ENCODE results near the gene NCOA1.

The NCOA1 gene

DNA sequence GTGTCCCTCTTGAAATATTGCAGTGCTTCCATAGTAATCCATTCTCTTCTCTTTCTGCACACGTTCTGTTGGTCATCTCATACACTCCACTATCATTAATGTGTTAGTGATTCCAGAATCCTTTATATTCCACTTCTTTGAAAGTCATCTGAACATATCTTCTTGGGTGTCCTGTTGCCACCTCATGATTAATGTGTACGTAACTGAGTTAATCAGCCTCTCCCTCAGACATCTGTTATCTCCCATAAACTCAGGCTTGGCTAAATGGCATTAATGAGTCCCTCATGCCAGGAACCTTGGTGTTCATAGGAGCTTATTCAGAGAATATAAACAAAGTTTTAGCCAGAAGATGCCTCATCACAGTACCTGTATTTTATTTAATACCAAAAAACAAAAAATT is 126.4 kb downstream of the NCOA1 start:
- peak; percentile 43 to 46 for DNase-seq
- TF ChIP-seq GATA1 (IDR thresholded peaks at IDR 0.05; ENCODE audit: low read depth, low read length), result no peak
- no peak for TF ChIP-seq POLR2A (IDR thresholded peaks at IDR 0.05; ENCODE audit: low read length)

DNA sequence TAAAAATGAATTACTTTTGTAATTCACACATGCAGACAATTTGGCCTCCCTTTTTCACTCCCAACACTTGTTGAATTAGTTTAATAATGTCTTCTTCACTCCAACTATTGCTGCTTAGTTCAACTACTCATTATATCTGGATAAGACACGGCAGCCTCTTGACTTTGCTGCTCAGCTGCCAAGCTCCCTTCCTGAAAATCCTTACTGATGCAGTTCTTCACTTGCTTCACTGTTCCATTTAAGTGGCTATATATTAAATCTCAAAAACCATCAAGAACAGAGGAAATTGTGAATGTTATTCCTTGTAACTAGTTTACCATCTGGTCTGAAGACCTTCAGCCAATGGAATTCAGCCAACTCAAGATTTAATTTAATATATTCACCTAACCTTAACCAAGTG is 127.1 kb downstream of the NCOA1 start:
- DNase-seq, result no peak
- no peak for TF ChIP-seq POLR2A (IDR thresholded peaks at IDR 0.05; ENCODE audit: low read length)
- no peak for TF ChIP-seq GATA1 (IDR thresholded peaks at IDR 0.05; ENCODE audit: low read depth, low read length)

DNA sequence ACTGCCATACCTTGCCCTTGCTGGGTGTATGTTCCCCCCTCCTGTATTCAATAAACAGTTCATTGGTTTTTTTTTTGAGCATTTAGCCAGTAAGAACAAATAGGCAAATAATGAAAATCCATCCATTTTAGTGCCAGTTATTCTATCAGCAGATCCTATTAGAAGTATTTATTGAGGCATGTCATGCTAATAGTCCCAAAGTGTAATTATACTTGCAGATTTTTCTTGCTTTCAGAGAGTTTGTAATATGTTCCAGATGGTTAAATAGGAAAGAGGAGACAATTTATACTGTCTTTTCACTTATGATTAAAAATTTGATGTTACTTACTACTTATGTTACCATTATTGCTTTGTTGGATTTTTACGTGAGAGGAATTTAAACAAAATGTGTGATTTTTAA is 127.6 kb downstream of the NCOA1 start:
- TF ChIP-seq GATA1 (IDR thresholded peaks at IDR 0.05; ENCODE audit: low read depth, low read length), result no peak
- TF ChIP-seq POLR2A (IDR thresholded peaks at IDR 0.05; ENCODE audit: low read length), result no peak
- no peak for DNase-seq

DNA sequence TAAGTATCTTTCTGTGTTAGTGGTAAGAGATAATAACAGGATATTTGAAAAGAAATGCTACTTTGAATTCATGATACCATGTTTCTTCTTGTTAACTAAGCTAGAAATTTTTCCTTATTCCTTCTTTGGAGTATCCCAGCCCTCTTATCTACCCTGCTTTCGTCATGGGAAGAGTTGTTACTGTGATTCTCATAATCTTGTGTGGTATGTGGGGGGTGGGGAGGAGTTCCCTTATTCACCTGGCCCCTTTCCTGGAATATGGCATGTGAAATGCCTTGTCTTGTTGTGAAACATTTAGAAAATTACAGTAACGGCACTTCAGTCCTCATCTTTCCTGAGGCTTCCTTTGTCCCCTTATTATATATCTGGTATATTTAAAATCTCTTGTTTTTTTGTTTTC is 129.9 kb downstream of the NCOA1 start:
- TF ChIP-seq GATA1 (IDR thresholded peaks at IDR 0.05; ENCODE audit: low read depth, low read length) (no peak), POLR2A (IDR thresholded peaks at IDR 0.05; ENCODE audit: low read length) (no peak)
- DNase-seq, result no peak

GRCh38 chr2:24621779-24622538 is 130.9 kb downstream of the NCOA1 start:
- TF ChIP-seq GATA1 (IDR thresholded peaks at IDR 0.05; ENCODE audit: low read depth, low read length) (no peak), POLR2A (IDR thresholded peaks at IDR 0.05; ENCODE audit: low read length) (no peak)

DNA sequence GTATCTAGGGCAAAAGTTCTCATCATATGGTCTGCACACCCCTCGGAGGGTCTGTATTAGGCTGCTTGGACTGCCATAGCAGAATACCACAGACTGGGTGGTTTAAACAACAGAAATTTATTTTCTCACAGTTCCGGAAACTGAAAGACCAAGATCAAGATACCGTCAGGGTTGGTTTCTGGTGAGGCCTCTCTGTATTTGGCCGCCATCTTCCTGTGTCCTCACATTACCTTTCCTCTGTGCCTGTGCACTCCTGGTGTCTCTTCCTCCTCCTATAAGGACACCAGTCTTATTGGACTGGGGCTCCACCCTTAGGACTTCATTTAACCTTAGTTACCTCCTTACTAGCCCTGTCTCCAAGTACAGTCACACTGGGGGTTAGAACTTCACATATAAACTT is 132.5 kb downstream of the NCOA1 start:
- DNase-seq, result no peak
- TF ChIP-seq POLR2A (IDR thresholded peaks at IDR 0.05; ENCODE audit: low read length) (no peak), GATA1 (IDR thresholded peaks at IDR 0.05; ENCODE audit: low read depth, low read length) (no peak)

More at GRCh38 chr2:24621779-24622538, 130.9 kb downstream of the NCOA1 start:
- no peak for DNase-seq

- TF ChIP-seq GATA1 (IDR thresholded peaks at IDR 0.05; ENCODE audit: low read depth, low read length), result no peak
- no peak for TF ChIP-seq POLR2A (IDR thresholded peaks at IDR 0.05; ENCODE audit: low read length)
- no peak for DNase-seq
These were observed 134.7 kb downstream of the NCOA1 start for GRCh38 chr2:24625728-24626127.

GRCh38 chr2:24626131-24626530 is 135.1 kb downstream of the NCOA1 start:
- TF ChIP-seq GATA1 (IDR thresholded peaks at IDR 0.05; ENCODE audit: low read depth, low read length) (no peak), POLR2A (IDR thresholded peaks at IDR 0.05; ENCODE audit: low read length) (no peak)
- no peak for DNase-seq

- peak in 1 of 2 experiments; percentile 49 for DNase-seq
- no peak for TF ChIP-seq POLR2A (IDR thresholded peaks at IDR 0.05; ENCODE audit: low read length)
- TF ChIP-seq GATA1 (IDR thresholded peaks at IDR 0.05; ENCODE audit: low read depth, low read length), result no peak
These were observed 137.7 kb downstream of the NCOA1 start for GRCh38 chr2:24628746-24629145.

- TF ChIP-seq GATA1 (IDR thresholded peaks at IDR 0.05; ENCODE audit: low read depth, low read length), result no peak
- no peak for TF ChIP-seq POLR2A (IDR thresholded peaks at IDR 0.05; ENCODE audit: low read length)
- no peak for DNase-seq
These were observed 141.1 kb downstream of the NCOA1 start for GRCh38 chr2:24632172-24632571.

DNA sequence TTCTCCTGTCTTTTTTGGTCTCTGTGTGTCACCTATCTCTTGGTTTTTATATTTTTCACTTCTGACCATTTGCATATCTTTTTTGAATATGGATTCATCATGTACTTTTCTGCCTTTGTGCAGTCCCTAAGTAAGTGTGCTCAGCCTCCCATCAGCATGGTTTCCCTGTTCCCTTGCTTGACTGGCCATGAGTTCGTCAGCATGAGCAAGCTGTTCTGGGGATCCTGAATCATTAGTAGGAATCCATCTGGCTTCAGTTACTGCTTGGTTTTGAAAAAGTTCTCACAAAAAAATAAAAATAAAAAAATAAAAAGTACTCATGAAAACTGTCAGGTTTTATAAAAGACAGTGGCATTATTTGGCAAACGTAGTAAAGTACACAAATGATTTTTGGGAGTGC is 144.1 kb downstream of the NCOA1 start:
- DNase-seq, result peak in 1 of 2 experiments; percentile 11
- no peak for TF ChIP-seq GATA1 (IDR thresholded peaks at IDR 0.05; ENCODE audit: low read depth, low read length)
- no peak for TF ChIP-seq POLR2A (IDR thresholded peaks at IDR 0.05; ENCODE audit: low read length)

DNA sequence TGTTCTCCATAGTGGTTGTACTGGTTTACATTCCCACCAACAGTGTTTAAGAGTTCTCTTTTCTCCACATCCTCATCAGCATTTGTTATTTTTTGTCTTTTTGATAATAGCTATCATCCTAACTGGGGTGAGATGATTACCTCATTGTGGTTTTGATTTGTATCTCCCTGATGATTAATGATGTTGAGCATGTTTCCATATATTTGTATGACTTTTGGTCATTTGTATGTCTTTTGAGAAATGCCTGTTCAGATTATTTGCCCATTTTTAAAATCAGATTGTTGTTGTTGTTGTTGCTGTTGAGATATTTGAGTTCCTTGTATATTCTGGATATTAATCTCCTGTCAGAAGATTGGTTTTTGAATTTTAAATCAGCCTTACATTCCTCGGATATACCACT is 147.5 kb downstream of the NCOA1 start:
- TF ChIP-seq GATA1 (IDR thresholded peaks at IDR 0.05; ENCODE audit: low read depth, low read length) (no peak), POLR2A (IDR thresholded peaks at IDR 0.05; ENCODE audit: low read length) (no peak)
- no peak for DNase-seq

GRCh38 chr2:24642351-24642750 is 151.3 kb downstream of the NCOA1 start:
- no peak for DNase-seq
- no peak for TF ChIP-seq POLR2A (IDR thresholded peaks at IDR 0.05; ENCODE audit: low read length)
- TF ChIP-seq GATA1 (IDR thresholded peaks at IDR 0.05; ENCODE audit: low read depth, low read length), result no peak

DNA sequence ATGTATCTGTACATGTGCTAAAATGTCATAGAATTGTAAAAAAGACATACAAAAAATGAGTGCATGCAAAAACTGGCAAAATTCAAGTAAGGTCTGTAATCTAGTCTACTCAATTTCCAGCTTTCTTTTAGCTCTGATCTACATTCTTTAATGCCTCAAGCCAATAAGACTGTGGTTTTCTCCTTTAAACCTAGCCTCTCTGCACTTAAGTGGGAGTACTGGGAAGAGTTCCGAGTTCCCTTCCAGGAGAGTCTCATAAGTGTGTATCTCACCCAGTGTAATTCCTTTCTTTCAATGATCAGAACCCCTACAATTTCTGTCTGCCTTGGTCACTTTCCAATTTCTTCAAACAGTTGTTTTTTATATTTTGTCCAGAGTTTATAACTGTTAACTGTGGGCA is 152.0 kb downstream of the NCOA1 start:
- no peak for DNase-seq
- TF ChIP-seq POLR2A (IDR thresholded peaks at IDR 0.05; ENCODE audit: low read length), result no peak
- TF ChIP-seq GATA1 (IDR thresholded peaks at IDR 0.05; ENCODE audit: low read depth, low read length), result no peak

GRCh38 chr2:24644032-24644431 is 153.0 kb downstream of the NCOA1 start:
- no peak for TF ChIP-seq POLR2A (IDR thresholded peaks at IDR 0.05; ENCODE audit: low read length)
- no peak for TF ChIP-seq GATA1 (IDR thresholded peaks at IDR 0.05; ENCODE audit: low read depth, low read length)
- no peak for DNase-seq
